GM18951 (cell line): Measurements from ENCODE around the gene TRAPPC3L.

ENCODE experiments used
- POLR2A ChIP-seq: IDR thresholded peaks from 4 replicates; pipeline ENCODE4 v1.6.1; 2011; ENCODE audit warnings: mild to moderate bottlenecking; ENCODE audit not compliant: insufficient read length, insufficient read depth; ENCODE audit errors: extremely low read depth
- in situ Hi-C: fragments of 300-500 bp; cut with MboI; formaldehyde crosslinking; loops from one replicate; pipeline ENCODE4 v1.12.0; 2022; ENCODE audit warnings: low sequenced_read_pairs, mixed read lengths, inconsistent platforms; ENCODE audit not compliant: unreplicated experiment

The TRAPPC3L gene

DNA sequence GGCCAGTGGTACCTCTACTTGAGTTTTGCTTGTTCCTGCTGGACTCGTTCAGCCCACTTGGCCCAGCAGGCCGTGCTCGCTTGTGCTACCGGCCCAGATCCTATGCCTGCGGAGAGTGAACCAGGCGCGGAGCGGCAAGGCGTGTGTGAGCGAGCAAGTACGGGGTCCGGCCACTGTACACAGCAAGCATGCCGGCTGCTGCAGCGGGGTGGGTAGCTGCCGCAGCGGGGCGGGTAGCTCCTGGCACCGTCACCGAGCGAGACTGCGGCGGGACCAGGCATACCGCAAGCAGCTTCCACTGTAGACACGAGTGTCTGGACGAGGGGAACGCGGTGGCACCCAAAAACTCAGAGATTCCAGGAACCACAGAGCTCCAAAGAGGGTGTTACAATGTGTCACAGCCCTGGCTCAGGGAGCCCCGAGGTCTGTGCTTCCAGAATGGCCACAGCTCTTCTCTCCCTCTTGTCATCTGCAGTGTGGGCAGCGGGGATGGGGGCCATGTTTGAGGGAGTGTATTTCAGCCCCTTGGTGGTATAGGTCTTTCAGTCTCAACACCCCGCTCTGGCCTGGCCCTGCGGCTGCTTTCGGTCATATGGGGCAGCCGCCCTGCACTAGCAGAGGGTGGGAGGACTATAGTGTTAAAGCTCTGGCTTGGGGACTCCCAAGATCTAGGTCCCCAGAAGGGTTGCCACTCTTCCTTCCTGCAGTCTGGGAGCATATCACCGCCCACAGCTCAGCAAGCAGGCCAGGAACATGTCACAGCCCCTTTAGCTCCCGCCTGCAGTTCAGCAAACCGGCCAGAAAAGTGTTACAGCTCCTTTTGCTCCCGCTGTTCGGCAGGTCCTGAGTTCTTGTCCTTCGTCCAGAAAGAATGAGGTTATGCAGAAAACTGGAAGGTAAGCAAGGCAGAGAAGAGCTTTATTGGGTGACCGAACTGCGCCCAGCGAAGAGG, 19.7 kb upstream of the TRAPPC3L start:
- TF ChIP-seq POLR2A: no peak
- in situ Hi-C loops: loop anchor here (25.0 kb wide), 1 partner anchor 553 kb away; no protein-coding TSS in a partner anchor

DNA sequence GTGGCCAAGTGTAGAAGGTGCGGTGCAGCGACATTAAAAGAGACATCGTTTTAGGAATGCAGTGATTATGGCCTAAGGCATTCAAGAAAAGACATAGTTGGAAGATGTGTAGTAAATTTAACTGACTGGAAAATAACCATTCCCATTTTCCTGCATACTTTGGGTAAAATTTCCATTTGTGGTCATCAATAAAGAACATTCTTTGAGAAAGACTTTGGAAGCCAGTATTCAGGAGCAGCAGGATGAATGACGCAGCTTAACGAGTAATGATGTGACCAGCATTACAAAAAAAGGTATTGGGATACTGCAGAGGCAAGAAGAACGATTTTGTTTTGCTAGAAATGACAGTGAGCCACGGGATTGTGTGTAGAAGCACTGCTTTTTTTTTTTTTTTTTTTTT, 18.8 kb upstream of the TRAPPC3L start:
- in situ Hi-C loops: loop anchor here (25.0 kb wide), 1 partner anchor 552 kb away; no protein-coding TSS in a partner anchor

GRCh38 chr6:116563830-116564229, 18.3 kb upstream of the TRAPPC3L start:
- TF ChIP-seq POLR2A: no peak
- in situ Hi-C loops: loop anchor here (25.0 kb wide), 1 partner anchor 552 kb away; no protein-coding TSS in a partner anchor

More for the DNA sequence above, 18.8 kb upstream of the TRAPPC3L start:
- no peak for TF ChIP-seq POLR2A

GRCh38 chr6:116562614-116563013, 17.1 kb upstream of the TRAPPC3L start:
- TF ChIP-seq POLR2A: no peak

DNA sequence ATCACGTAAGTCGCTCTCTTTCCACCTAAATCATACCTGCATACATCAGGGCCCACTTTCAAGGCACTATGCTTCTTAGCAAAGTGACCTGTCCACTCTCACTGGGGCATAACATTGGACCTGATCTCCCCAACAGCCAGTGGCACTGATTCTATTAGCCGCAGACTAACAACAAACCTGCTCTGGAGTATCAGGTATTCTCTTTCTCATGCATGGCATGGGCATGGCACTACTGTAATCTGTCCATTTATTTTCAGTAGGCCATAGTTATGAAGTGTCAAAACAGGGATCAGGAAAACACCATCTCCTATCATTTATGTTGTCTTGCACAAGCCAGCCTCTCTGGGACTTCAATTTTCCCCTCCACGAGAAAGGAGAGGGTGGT, 16.5 kb upstream of the TRAPPC3L start:
- in situ Hi-C loops: loop anchor here (25.0 kb wide), 1 partner anchor 550 kb away; no protein-coding TSS in a partner anchor
- TF ChIP-seq POLR2A: no peak

More at GRCh38 chr6:116562614-116563013, 17.1 kb upstream of the TRAPPC3L start:
- in situ Hi-C loops: loop anchor here (25.0 kb wide), 1 partner anchor 550 kb away; no protein-coding TSS in a partner anchor

- in situ Hi-C loops: loop anchor here (25.0 kb wide), 1 partner anchor 549 kb away; no protein-coding TSS in a partner anchor
- no peak for TF ChIP-seq POLR2A
Observed at GRCh38 chr6:116561377-116562018, 16.0 kb upstream of the TRAPPC3L start.

DNA sequence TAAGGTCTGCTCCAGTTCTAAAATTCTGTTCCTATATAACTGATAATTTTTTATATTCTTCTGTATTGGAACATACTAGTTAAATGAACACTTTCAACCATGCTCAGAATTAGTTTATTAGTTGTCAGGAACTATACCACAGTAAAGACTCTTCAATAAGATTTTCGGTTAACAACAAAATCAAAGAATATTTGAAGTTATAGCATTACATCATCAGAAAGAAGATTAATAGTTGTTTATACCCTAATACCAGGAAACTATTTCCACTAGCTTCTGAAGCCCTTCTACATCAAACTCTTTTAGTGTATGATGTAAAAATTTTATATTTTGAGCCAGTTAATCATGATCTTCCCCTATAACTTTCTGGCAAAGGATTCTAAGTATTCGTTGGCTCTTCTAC, 14.6 kb upstream of the TRAPPC3L start:
- no peak for TF ChIP-seq POLR2A
- in situ Hi-C loops: loop anchor here (25.0 kb wide), 1 partner anchor 548 kb away; no protein-coding TSS in a partner anchor

GRCh38 chr6:116557893-116558292, 12.4 kb upstream of the TRAPPC3L start:
- in situ Hi-C loops: loop anchor here (25.0 kb wide), 1 partner anchor 546 kb away; no protein-coding TSS in a partner anchor
- TF ChIP-seq POLR2A: no peak

- no peak for TF ChIP-seq POLR2A
- in situ Hi-C loops: loop anchor here (25.0 kb wide), 1 partner anchor 545 kb away; no protein-coding TSS in a partner anchor
Observed at GRCh38 chr6:116556814-116557415, 11.4 kb upstream of the TRAPPC3L start.

GRCh38 chr6:116556065-116556464, 10.6 kb upstream of the TRAPPC3L start:
- TF ChIP-seq POLR2A: no peak
- in situ Hi-C loops: loop anchor here (25.0 kb wide), 1 partner anchor 544 kb away; no protein-coding TSS in a partner anchor

DNA sequence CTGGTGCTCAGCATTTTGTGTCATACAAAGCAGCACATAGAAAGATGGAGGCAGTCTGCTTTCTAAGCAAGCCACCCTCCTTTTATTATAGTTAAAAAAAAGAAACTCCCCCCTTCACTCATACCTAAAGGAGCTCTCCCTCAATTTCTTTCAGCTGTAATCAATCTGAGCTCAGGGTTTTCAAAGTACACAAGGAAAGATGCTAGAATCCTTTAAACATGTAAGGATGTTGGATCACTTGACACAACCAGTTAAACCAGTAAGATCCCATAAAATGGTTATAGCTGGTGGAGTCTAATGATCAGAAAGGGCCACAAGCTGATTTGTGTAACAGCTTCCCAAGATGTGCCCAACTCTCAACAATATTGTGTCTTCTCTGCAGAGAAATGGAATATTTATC, 8.0 kb upstream of the TRAPPC3L start, which contains the start of gene CALHM4:
Gene CALHM4 (plus strand): TSS at position 301 of the 400 bp plus-strand sequence. CDS start 43 bp downstream, at position 344.
- TF ChIP-seq POLR2A: no peak
- in situ Hi-C loops: loop anchor here (25.0 kb wide), 1 partner anchor 541 kb away; no protein-coding TSS in a partner anchor

GRCh38 chr6:116550796-116551195, 5.3 kb upstream of the TRAPPC3L start:
- TF ChIP-seq POLR2A: no peak
- in situ Hi-C loops: loop anchor here (25.0 kb wide), 1 partner anchor 538 kb away; no protein-coding TSS in a partner anchor

DNA sequence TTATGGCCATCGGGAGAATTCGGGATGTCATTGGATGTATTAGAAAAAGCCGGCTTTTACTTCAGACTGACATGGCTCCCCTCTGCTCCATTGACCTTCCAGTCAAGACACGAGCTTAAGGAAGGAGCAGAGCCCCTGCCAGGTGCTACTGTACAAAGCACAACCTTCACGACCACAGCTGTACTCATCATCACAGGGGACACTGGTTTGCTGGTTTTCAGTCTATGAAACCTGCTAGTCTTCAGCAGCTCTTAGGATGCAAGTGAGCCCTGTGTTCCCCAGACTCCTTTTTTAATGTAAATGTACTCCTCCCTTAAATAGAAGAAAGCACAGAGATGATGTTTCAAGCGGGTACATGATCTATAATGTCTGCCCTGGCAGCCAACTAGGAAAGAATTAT, 1.9 kb upstream of the TRAPPC3L start:
- TF ChIP-seq POLR2A: no peak
- in situ Hi-C loops: no loop called here

- in situ Hi-C loops: no loop called here
- no peak for TF ChIP-seq POLR2A
Observed at GRCh38 chr6:116543149-116543548, 2.3 kb downstream of the TRAPPC3L start.
